A204.1 (cell line): ENCODE results near the gene EHBP1.

Experiments used
- FAIRE-seq: peaks from 2 replicates; lab custom pipeline; 2012; peaks lifted over from hg19 to GRCh38; lab: Jason Lieb, UNC

Gene EHBP1

GRCh38 chr2:62964050-62964449, 258.5 kb downstream of the EHBP1 start:
- no peak for FAIRE-seq

GRCh38 chr2:62964671-62965070, 259.2 kb downstream of the EHBP1 start:
- no peak for FAIRE-seq

- no peak for FAIRE-seq
Observed at GRCh38 chr2:62966991-62967390, 261.5 kb downstream of the EHBP1 start.

- no peak for FAIRE-seq
Observed at GRCh38 chr2:62968168-62968567, 262.7 kb downstream of the EHBP1 start.

- no peak for FAIRE-seq
Observed at GRCh38 chr2:62968668-62969067, 263.2 kb downstream of the EHBP1 start.

- FAIRE-seq, result no peak
Observed at GRCh38 chr2:62971936-62972335, 266.4 kb downstream of the EHBP1 start.

GRCh38 chr2:62972601-62973000, 267.1 kb downstream of the EHBP1 start:
- FAIRE-seq, result no peak

GRCh38 chr2:62974999-62975398, 269.5 kb downstream of the EHBP1 start:
- FAIRE-seq, result no peak

GRCh38 chr2:62991605-62992004, 286.1 kb downstream of the EHBP1 start:
- no peak for FAIRE-seq

- no peak for FAIRE-seq
Observed at GRCh38 chr2:62992561-62992960, 287.0 kb downstream of the EHBP1 start.

GRCh38 chr2:62994206-62994605, 288.7 kb downstream of the EHBP1 start:
- no peak for FAIRE-seq

GRCh38 chr2:62996534-62997186, 291.1 kb downstream of the EHBP1 start:
- no peak for FAIRE-seq

- FAIRE-seq, result no peak
Observed at GRCh38 chr2:62998949-62999348, 293.4 kb downstream of the EHBP1 start.

- no peak for FAIRE-seq
Observed at GRCh38 chr2:62999905-63000304, 294.4 kb downstream of the EHBP1 start.

- FAIRE-seq, result peak; percentile 51
Observed at GRCh38 chr2:63000801-63001200, 295.3 kb downstream of the EHBP1 start.

GRCh38 chr2:63001576-63001975, 296.1 kb downstream of the EHBP1 start:
- FAIRE-seq, result no peak

GRCh38 chr2:63003351-63003750, 297.8 kb downstream of the EHBP1 start:
- FAIRE-seq, result no peak

- FAIRE-seq, result no peak
Observed at GRCh38 chr2:63007813-63008458, 302.4 kb downstream of the EHBP1 start.

- no peak for FAIRE-seq
Observed at GRCh38 chr2:63008838-63009237, 303.3 kb downstream of the EHBP1 start.

GRCh38 chr2:63009490-63009889, 304.0 kb downstream of the EHBP1 start:
- no peak for FAIRE-seq

GRCh38 chr2:63012541-63012940, 307.0 kb downstream of the EHBP1 start:
- FAIRE-seq, result no peak

GRCh38 chr2:63013438-63013837, 307.9 kb downstream of the EHBP1 start:
- FAIRE-seq, result no peak

- FAIRE-seq, result no peak
Observed at GRCh38 chr2:63015389-63015788, 309.9 kb downstream of the EHBP1 start.

GRCh38 chr2:63018439-63018838, 312.9 kb downstream of the EHBP1 start:
- no peak for FAIRE-seq
